ENCODE results near the gene KANK2.

- TF ChIP-seq POLR2AphosphoS5 (IDR thresholded peaks at IDR 0.05; ENCODE audit: low read depth, low read length) (no peak), POLR2A (IDR thresholded peaks at IDR 0.05; ENCODE audit: low read depth, low read length) (no peak)
These were observed 4.1 kb downstream of the KANK2 start for GRCh38 chr19:11192957-11193939.

Measured in GM12892 (cell line).